Central memory CD4-positive, alpha-beta T cell (primary cell): ENCODE results near the gene PHC1.
"Not testable (repeated sequence)": the region's sequence is repeated elsewhere in the genome, so short reads cannot be mapped to it uniquely, and the experiment has no call there.

ENCODE experiments used
- DNase-seq: peaks from one replicate; pipeline ENCODE4 v3.0.0; 2022

Gene PHC1

DNA sequence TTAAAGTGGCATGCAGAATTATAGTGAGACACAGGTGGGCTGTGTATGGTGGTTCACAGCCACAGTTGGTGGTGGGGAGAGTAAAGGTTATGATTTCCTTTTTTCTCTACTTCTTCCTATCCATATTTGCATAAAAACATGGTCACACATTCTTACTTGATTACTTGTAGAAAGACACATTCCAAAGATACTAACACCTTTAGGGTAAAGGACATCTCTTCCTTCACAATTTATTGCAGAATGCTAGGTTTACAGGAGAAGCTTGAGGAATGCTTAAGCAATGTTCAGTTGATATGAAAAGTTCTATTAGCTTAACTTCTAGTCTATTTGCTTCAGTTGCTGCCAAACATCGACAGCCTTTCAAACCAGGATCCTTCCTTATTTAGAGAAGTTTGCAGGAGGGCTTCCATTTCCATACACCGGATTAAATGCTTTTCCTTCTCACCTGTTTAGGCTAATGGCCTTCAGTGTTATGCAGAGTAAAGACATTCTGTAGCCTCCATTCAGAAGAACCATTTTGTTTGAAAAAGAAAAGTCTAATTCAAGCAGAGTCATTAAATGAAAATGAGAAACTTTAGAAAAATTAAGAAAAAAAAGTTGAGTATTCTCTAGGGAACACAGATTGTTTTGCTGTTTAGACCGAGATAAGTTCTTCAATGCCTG lies 2.6 kb upstream of the PHC1 start:
- DNase-seq = no peak

DNA sequence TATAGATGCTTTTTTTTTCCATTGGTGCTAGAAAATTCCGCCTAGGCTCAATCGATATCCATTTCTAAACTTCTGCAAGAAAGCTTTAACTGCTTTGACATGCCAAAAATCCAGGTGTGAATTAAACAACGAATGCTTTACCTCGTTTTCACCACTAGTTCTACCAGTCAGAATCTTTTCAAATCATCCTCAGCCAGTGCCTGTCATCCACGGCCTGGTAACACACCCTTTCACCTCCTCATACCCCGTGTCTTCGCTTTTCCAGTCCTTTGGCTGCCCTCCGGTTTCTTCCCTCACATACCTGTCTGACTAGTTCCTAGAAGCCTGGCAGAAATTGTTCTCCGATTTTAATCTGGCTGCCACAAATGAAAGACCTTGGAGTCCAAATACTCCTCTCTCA lies 1.4 kb upstream of the PHC1 start:
- peak; percentile 16 for DNase-seq

DNA sequence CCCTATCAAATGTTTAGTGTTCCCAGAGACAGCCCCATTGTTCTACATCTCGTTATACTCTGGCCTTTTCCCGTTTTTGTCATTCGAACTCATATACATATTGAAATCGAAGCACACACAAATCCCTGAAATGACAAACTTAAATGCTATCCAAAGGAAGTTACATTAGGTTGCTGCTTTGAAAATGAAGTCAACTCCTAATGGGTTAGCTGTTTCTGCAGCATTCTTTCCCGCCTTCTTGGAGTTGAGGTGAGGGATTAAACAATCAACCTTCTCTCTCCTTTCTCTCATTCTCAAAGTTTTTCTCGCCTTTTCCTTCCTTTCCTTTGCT lies 642 bp upstream of the PHC1 start:
- no peak for DNase-seq

DNA sequence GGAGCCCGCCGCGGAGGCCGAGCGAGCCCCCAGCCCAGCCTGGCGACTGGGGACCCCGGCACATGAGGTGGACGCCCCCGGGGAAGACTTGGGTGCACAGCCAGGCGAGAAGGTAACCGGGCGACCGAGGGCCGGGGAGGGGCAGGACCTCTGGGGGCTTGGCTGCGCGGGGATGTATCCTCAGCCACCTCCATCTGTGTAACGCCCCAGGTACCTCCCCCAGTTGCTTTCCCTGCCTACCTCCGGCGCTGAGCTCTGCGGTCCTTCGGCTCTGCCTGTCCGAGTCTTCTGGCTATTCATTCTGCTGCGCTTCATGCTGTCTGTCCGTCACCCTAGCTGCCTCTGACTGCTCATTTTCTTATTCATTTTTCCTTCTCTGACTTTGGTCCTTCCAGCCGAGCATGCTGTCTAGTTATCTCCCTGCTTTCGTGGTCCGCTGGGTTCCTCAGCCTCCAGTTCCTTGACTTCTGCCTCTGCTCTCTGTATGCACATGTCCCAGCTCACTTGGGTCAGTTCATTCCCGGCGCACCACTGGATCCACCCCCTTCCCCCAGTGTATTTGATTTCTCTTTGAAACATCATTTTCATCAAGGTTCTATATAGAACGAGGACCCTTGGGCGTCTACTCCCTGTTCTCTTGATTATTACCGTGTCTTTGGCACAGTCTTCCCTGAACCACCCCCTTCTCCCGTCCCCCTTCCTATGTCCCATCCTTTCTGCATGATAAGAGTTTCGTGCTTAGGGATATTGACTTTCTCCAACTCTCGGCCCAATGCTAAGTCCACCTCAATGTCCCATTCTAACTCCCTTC lies 612 bp downstream of the PHC1 start:
- DNase-seq = peak; percentile 63

DNA sequence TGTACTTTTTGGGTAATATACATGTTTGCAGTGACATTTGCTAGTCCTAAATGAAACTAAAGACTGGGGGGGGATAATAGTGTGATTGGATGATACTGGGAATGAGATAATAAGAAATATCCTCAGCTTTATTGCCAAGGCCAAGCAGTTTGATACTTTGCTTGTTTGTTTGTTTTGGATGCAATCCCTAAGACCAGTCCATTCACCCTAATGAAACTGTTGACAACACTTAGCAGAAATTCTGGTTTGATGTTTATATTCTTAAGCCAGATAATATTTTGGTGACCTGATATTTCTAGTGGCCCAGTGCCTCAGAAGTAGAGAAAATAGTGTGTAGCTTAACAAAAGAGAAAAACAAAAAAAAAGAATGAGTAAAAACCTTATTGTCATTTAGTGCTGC lies 1.8 kb downstream of the PHC1 start:
- DNase-seq = no peak

DNA sequence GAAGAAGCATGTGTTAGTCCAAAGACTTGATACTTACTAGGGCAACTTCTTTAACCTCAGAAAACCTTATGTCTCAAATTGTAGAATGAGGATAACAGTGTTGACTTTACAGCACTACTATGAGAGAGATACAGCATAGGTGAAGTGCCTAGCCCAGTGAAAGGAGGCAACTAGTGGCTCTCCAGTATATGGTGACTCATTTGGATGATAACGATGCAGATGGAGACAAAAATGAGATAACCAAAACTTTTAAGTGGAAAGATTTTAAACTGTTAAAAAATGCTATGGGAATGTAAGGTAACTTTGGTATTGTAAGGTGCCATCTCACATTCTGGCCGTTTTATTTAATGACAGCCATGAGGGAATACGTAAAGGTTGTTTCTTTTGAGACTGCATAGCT lies 2.7 kb downstream of the PHC1 start:
- no peak for DNase-seq

DNA sequence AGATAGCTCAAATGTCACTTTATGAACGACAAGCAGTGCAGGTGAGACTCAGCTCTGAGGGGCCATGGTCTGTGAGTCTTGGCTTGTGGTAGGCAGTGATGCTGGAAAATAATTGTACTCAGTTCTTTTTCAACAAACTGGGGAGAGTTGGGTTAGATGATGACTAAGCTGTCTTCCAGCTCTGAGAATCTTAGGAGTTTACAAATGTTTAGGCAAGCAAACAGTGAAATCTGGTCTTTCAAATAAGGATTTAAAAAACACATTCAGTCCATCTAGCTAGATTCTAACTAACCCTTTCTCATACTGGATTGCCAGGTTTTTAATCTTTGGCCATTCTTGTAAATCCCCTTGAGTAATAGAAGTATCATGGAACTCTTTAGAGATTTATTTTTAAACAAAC lies 3.4 kb downstream of the PHC1 start:
- no peak for DNase-seq

DNA sequence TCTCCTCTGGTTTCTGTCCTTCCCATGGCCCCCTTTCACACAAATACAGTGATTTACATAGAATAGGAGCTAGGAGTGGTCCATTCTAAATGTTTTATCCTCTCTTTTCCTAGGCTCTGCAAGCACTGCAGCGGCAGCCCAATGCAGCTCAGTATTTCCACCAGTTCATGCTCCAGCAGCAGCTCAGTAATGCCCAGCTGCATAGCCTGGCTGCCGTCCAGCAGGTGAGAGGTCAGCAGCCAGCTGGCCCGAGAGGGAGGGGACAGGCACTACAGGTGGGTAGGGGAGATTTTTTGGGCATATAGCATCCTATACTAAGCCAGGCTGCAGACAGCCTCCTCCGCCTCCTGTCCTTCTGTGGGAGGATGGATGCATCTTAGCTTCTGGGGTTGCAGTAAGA lies 5.3 kb downstream of the PHC1 start:
- not testable (repeated sequence) for DNase-seq

DNA sequence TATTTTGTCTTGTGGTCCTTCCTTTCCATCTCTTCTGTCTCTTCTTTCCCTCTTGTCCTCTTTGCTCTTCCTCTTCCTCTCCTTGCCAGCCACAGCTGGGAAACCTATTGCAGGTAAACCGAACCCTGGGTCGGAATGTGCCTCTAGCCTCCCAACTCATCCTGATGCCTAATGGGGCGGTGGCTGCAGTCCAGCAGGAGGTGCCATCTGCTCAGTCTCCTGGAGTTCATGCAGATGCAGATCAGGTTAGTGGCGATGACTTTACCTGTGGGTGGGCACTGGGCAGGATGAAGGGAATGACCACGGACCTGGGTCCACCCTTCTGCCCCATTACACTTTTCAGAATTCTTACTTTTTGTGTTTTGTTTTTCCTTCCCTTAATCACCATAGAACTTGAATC lies 8.2 kb downstream of the PHC1 start:
- DNase-seq = no peak

DNA sequence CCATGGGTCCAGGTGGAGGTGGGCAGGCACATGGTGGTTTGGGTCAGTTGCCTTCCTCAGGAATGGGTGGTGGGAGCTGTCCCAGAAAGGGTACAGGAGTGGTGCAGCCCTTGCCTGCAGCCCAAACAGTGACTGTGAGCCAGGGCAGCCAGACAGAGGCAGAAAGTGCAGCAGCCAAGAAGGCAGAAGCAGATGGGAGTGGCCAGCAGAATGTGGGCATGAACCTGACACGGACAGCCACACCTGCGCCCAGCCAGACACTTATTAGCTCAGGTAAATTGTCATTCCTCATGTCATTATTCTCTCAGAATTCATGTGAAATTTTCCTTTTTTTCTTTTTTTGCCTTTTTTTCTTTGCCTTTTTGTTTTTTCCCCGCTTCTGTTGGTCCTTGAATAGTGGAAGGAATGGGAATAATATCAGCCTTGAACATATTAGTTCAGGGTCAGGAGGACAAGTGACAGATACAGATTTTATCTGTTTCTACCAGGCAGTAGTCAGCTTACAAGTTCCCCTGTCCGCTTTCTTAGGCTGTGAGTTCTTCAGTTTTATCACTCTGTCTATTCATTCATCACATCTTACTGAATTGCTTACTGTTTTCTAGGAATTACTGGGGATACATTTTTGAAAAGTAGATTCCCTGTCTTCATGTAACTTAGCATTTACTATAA lies 16.5 kb downstream of the PHC1 start:
- not testable (repeated sequence) for DNase-seq

DNA sequence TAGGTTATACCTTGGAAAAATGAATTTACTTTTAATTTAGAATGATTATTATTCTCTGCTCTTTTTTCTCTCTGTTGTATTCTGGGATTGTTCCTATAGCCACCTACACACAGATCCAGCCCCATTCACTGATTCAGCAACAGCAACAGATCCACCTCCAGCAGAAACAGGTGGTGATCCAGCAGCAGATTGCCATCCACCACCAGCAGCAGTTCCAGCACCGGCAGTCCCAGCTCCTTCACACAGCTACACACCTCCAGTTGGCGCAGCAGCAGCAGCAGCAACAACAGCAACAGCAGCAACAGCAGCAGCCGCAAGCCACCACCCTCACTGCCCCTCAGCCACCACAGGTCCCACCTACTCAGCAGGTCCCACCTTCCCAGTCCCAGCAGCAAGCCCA lies 18.2 kb downstream of the PHC1 start:
- not testable (repeated sequence) for DNase-seq

DNA sequence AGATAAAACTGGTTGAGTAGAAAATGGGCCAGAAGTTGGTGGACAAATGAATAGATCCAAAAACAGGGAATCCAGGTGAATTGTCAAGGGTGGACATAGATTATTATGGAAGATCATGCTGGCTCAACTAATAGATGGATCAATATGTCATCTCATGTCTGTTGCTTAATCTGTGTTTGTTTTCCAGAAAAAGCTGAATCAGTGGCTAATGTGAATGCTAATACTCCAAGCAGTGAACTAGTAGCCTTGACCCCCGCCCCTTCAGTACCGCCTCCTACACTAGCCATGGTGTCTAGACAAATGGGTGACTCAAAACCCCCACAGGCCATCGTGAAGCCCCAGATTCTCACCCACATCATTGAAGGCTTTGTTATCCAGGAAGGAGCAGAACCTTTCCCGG lies 19.8 kb downstream of the PHC1 start:
- not testable (repeated sequence) for DNase-seq

DNA sequence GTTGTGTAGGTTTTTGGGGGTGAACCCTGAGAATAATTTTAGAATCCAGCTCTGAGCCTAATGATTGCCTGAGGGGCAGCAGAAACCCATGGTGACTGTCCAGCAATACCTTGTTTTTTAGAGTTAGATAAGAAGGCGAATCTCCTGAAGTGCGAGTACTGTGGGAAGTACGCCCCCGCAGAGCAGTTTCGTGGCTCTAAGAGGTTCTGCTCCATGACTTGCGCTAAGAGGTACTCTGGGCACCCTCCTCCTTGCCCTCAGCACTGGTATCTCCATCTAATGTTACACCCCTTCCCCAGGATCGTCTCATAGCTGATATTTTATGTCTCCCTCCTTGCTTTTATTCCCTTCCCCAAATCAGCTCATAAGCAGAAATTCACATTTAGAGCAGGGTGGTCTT lies 22.4 kb downstream of the PHC1 start:
- DNase-seq = no peak

DNA sequence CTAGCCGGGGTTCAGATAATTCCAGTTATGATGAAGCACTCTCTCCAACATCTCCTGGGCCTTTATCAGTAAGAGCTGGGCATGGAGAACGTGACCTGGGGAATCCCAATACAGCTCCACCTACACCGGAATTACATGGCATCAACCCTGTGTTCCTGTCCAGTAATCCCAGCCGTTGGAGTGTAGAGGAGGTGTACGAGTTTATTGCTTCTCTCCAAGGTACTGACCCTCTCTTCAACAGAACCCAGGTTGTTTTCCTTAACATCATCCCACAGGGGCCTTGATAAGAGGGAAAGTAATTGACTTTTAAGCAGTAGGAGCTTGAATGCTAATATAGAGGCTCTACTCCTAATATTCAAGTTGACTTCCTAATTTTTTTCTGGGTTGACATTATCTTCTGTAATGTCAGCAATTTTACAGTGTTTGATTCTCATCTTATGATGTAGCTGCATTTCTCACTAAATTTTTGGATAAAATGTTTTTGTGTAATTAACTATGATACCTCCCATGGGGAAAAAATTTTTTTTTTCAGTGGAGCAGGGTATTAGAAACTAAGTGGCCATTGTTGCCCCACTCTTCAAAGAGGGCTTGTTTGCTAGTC lies 23.6 kb downstream of the PHC1 start:
- not testable (repeated sequence) for DNase-seq

DNA sequence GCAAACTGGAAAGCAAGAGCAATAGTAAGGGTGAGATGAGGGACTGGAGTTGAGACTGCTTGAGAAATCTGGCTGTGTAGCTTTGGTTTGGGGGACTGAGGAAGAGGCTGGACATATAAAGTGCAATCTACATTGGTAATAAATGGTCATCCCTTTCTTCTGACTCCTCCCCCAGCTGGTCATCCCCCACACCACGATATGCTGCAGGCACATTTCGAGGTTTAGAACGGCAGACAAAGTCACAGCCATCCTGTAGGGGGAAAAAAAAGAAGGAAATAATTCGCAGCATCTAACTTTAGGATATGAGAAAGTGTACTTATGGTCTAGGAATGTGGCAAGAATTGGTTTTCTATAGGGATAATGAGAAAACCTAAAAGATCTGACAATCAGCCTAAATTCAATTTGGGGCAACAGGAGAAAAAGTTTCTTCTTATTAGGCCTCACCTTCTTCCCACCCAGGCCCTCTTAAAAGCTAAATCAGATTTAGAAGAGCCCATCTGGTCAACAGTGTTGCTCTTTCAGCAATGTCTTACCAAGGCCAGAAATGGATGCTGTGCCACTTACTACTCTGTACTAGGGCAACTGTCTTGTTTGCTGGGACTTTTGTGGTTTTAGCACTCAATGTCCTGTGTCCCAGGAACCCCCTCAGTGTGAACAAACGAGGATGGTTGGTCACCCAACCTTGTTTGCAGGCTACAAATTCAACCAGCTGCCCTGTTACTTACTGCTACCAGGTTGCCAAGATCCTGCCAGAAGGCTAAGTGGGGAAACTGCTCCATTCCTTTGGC lies 27.6 kb downstream of the PHC1 start:
- no peak for DNase-seq

DNA sequence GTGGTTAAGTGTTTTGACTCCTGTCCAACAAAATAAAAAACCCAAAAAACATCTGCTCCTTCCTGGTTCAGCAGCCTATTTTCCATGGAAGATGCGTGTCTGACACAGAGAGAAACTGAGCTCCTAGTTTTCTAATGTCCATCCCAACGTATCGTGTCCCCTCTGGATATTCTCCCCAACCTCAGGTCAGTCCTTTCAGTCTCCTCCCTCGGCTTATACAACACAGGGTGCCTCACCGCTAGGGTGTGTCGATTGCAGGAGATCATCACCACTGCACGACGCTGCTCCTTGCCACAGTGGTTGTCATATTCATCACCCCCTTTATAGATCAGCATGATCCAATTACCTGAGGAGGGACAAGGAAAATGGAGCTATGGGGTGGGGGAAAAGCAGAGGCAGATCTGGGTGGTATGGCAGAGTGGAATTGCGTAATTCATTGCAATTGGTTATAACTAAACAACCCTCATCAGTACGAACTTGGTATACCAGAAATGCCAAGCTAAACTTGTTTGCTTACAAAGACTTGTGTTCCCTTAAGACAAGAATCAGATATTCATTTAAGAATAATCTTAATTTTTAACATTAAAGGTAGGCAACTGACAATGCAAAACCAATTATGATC lies 29.4 kb downstream of the PHC1 start:
- DNase-seq = no peak

DNA sequence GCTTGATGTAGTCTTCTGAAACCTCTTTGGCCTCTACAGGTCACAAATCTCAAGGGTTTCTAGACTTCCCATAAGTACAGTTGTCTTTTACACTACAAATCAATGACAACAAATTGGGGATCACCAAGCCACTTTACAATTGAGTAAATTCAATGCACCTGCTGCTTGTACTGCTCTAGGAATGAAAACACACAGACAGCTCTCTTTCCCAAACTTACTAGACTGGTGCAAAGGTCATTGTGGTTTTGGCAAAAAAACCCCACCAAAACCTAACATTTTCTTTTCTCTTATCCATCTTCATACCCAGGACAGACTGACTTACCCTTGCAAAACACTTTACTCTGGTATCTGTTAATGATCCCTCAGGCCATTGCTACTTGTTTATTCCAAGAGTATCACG lies 32.4 kb downstream of the PHC1 start:
- DNase-seq = no peak

DNA sequence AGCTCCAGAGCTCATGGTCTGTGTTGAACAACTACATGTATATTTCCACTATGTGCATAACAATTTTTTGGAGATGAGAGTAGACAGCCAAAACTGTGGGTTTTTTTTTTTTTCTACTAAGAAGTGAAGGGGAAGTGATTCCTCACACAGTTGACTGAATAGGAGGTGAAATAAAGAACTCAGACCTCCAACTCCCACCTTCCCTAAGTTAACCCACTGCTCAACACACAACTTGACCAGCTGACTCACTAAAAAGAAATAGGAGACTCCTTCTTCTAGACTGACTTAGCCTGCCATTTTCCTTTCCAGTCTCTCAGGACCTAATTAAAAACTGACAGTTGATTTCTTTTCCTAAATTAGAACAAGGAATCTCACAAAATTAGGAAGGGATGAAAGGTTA lies 33.4 kb downstream of the PHC1 start:
- no peak for DNase-seq

DNA sequence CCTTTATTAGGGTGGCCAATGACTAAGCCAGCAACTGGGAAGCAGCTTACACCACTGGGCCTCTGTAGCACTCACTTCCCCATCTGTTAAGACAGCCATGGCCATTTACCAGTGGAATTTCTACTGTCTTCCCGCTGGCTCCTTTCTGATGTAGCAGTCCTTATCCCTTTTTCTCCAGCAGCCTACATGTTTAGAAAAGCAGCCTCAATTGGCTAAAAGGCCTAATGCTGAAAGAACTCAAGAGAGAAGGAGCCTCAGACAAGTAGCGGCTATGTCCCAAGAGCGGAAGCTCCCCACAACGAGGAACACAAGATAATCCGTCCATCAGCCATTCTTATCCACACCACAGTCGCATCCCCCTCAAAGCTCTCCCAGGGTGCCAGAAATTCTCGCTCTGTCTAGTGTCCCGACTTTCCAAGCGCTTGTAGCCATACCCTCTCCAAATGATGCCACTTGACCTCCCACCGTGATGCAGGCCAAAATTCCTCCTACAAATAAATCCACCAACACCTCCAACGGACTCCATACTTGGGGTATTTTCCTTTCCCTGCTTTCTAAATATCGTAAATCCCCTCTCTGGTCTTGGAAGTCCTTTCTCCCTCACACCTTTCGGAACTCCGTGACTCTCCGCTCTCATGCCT lies 34.5 kb downstream of the PHC1 start:
- peak; percentile 9 for DNase-seq

DNA sequence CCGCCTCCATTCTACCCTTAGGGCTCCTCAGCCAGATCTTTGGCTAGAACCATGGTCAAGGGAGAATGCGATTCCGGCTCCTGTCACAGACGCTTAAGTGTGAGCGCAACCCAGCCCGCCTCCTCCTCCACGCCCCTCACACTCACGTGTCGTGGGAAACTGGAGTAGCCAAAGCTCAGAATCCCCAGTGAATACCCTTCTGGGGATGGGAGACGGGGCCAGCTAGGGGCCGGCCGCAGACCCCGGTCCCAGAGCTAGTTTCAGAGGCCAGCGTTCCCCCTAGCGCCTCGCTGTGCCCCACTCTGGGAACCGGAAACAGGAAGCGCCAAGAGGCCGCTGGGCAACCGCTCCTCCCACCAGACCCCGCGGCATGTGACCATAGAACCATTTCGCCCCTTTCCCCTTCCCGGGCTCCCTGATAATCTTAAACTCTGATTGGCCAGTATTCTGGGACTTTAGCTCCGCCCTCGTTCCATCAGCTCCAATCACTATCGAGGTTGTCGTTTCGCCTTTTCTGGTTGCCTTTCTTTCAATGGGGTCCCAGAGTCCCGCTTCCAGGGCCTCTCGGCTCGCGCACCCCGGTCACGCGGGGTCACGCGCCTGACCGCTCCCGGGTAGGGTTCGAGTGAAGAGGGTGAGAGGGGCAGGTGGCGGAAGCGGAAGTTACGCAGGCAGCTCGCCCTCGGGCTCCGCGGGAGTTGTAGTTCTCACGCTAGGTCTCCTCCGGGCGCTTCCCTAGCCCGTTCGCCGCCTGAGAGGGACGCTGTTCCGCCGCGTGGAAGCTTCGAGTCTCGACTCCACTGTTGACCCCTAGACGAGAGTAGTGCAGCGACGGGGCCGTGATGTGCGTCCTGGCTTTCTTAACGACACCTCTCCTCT lies 35.3 kb downstream of the PHC1 start, which contains the start of gene M6PR:
TSS of gene M6PR (minus strand) at position 304 of the 879 bp plus-strand sequence. CDS start 3,241 bp downstream, outside the sequence.
- DNase-seq = peak; percentile 87

DNA sequence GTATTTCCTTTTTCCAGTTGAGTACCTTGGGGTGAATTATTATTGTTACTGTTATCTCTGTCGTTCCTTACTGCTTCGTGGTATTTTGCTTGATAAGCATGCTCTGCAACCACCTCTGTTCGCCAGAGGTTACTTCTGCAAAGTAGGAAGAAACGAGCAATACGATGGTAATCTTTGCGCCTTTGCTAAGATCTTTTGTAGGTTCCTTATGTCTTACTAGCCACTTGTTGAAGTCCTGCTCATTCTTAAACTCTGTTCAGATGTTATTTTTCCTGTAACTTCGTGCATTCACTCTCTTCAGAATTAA lies 35.9 kb downstream of the PHC1 start:
- DNase-seq = no peak
